ENCODE measurements around the gene OR6X1.

DNA sequence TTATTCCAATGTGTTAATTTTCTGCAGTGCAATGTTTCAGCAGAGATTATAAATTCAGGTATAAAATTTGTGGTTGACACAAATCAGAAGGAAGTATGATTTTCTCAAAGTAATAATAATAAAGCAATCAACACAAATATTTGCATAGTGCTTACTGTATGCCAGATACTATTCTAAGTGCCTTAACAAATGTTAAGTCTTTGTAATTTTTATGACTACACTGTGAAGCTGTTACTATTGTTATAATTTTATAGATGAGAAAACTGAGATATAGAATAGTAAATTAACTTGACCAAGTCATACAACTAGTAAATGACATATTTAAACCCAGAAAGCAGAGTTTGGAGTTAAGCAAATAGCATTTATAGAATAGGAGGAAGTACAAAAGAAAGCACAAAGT lies 16.4 kb upstream of the OR6X1 start:
- no peak for TF ChIP-seq CTCF (IDR thresholded peaks at IDR 0.05)
- no peak for TF ChIP-seq POLR2A (IDR thresholded peaks at IDR 0.05)
